ENCODE data around the gene PRR7.

Gene PRR7

DNA sequence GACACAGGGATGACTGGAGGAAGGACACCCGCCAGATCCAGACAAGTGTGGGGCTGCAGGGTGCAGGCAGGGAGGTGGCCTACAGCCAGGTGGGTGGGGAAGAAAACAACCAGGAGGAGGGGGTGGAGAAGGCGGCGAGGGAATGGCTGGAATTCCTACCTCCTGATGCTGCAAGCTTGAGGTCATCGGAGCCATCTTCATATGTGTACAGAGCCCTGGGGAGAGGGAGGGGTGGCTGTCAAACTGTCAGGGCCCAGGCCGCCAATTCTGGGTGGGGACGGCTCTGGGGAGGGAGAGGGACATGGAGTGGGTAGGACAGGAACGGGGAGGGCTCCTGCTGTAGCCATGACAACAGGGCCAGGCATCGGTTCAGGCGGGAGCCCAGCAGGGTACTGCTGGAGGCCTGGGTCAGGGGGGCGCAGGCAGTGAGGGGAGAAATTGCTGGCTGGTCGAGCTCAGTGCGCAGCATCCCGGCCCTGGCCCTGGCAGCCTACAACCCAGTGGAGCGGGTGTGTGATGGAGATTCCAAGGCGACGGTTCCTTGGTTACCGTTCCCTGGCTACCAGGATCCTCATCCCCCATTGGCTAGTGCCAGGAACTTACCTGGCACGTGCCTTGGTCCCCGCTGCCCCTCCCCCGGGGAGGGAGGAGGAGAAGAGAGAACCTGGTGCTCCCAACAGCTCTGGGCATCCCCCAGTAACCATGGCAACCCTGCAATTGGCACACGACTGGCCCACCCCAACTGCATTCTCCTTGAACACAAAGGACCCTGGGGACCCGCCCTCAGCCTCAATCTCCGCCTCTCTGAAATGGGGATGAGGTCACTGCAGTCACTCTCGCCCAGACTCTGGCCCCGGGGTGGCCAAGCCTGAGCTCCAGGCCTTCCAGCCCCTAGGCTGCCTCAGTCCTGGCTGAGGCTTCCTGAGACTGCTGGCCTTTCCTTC, 22.3 kb downstream of the PRR7 start:
- DNase-seq (ENCODE audit: low read depth in 2 of 2), result no peak

DNA sequence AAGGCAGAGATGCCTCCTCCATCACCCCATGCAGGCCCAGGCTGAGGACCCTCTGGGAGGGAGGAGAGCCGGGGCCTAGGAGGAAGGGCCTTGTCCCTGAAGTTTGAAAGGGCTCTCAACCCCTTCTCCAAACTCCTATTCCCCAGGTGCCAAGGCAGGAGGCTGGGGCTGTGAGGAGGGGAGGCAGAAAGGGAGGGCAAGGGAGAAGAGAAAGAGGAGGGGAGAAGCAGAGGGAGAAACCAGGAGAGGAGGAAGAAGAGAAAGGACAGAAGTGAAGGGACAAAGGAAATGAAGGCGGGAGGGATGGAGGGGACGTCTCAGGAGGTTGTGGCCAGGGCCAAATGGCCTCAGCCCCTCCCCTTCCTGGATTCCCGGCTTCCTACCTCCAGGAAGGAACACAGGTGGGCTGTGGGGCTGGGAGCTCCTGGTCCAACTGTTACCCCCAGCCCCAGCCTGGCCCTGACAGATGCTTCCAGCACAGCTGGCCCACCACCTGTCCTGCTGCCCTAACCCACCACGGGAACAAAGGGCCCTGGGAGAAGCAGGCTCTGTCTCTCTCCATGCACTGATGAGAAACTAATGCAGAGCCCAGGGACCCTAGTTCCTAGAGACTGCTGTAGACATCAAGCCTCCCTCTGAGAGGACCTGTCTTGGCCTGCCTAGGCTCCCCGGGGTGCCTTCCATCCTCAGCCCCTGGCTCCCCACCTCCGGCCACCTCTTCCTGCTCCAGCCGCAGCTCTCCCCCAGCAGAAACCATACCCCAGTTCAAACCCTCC, 23.3 kb downstream of the PRR7 start:
- DNase-seq (ENCODE audit: low read depth in 2 of 2), result no peak

- no peak for DNase-seq (ENCODE audit: low read depth in 2 of 2)
These were observed 24.3 kb downstream of the PRR7 start for GRCh38 chr5:177470759-177471536.

- DNase-seq (ENCODE audit: low read depth in 2 of 2), result no peak
These were observed 25.2 kb downstream of the PRR7 start for GRCh38 chr5:177471610-177472356.

- DNase-seq (ENCODE audit: low read depth in 2 of 2), result peak in 1 of 2 donors; percentile 47
These were observed 26.1 kb downstream of the PRR7 start for GRCh38 chr5:177472460-177473442.

DNA sequence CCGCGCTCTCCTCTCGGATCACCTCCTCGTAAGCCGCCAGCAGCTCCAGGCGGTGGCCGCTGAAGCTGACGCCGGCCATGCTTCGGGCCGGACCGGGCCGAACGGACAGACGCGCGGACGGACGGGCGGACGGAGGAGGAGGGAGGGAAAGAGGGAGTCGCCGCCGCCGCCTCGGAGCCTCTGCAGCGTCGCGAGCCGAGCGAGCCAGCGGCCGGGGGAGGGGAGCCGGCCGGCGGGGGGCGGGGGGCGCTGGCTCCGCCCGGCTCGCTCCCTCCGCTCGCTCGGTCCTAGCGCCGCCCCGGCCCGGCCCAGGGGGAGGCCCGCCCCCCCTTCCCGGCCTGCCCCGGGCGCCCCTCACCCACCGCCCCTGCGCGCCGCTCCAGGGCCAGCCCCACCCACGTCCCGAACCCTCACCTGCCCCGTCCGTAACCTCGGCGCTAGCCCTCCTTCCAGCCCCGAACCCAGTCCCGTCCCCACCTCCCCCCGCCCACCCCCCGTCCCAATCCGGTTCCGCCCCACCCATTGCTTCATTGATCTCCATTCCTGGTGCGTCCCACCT, 26.9 kb downstream of the PRR7 start, which contains the start of gene DBN1:
DBN1 (minus strand) TSS at position 192 of the 559 bp plus-strand sequence; CDS start at position 79, 113 bp downstream.
- DNase-seq (ENCODE audit: low read depth in 2 of 2), result no peak

- DNase-seq (ENCODE audit: low read depth in 2 of 2), result no peak
These were observed 27.4 kb downstream of the PRR7 start for GRCh38 chr5:177474002-177474476.

- DNase-seq (ENCODE audit: low read depth in 2 of 2), result no peak
These were observed 28.4 kb downstream of the PRR7 start for GRCh38 chr5:177474846-177475562.

- no peak for DNase-seq (ENCODE audit: low read depth in 2 of 2)
These were observed 29.2 kb downstream of the PRR7 start for GRCh38 chr5:177475563-177476427.

GRCh38 chr5:177476531-177477233, 30.1 kb downstream of the PRR7 start:
- no peak for DNase-seq (ENCODE audit: low read depth in 2 of 2)

- no peak for DNase-seq (ENCODE audit: low read depth in 2 of 2)
These were observed 31.3 kb downstream of the PRR7 start for GRCh38 chr5:177477701-177478477.

- no peak for DNase-seq (ENCODE audit: low read depth in 2 of 2)
These were observed 32.4 kb downstream of the PRR7 start for GRCh38 chr5:177478711-177479646.

DNA sequence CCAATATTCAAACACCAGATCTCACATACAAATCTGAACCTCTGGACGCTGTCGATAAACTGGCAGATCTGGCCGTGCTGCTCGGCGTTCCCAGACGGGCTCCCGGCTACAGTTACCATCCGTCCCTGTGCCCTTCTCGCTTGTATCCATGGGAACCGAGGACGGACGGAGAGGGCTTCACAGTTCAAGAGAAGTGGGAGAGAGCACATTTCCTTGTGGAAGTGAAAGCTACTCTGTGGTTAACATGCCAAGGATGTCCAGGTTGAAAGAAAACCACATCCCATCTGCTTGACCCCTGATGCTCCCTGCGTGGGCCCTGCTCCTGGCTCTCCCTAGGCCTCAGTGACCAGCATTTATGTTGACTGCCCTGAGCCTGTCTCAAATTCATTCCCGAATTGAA, 33.2 kb downstream of the PRR7 start:
- no peak for DNase-seq (ENCODE audit: low read depth in 2 of 2)

DNA sequence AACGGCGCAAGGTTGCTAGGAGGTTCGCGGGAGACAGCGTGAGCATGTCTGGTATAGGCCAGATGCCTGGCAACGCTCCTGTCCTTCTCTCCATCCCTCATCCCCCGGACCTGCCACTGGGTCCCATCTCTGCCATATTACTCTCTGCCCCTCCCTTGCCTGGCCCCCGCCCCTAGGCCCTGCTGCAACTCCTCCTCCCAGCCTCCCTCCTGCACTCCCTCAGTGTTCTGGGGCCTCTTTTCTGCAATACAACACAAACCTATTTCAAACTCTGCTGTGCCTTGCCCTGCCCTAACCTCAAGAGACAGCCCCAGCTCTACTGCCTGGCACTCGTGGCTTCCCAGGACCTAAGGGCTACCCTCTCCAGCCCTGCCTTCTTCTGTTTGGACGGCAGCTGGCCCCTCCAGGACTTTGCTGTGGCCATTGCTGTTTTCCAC, 35.8 kb downstream of the PRR7 start:
- DNase-seq (ENCODE audit: low read depth in 2 of 2), result no peak

DNA sequence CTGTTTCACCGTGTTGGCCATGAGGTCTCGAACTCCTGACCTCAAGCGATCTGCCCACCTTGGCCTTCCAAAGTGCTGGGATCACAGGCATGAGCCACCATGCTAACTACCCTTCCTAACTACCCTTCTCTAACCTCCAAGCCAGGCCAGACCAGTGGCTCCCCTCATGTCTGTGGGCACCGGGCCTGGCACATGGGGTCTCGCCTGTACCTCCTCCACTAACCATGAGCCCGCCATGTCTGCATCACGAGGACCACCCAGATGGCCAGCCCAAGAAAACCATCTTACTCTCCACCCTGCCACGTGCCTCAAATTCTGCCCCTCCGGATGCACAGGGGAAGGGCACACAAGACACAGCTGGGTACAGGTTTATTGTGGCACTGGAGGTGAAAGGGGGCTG, 36.4 kb downstream of the PRR7 start:
- no peak for DNase-seq (ENCODE audit: low read depth in 2 of 2)

All from activated CD4-positive, alpha-beta T cell treated with anti-CD3 and anti-CD28 coated beads for 24 hours (primary cell).